Central memory CD4-positive, alpha-beta T cell (primary cell): Measurements from ENCODE around the gene SLC30A7.
"Not testable (repeated sequence)": the region's sequence is repeated elsewhere in the genome, so short reads cannot be mapped to it uniquely, and the experiment has no call there.

Experiments
- DNase-seq: peaks from one replicate; pipeline ENCODE4 v3.0.0; 2022

The SLC30A7 gene

DNA sequence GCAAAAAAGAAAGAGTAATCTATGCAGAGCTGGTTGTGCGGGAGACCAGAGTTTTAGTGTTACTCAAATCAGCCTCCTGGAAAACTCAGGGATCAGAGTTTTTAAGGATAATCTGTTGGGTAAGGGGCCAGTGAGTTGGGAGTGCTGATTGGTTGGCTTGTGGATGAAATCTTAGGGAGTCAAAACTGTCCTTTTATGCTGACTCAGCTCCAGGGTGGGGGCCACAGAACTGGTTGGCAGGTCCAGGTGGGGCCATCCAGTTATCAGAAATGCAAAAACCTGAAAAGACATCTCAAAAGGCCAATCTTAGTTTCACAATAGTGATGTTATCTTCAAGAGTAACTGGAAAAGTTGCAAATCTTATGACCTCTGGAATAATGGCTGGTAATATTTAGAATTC lies 4.5 kb upstream of the SLC30A7 start:
- no peak for DNase-seq

DNA sequence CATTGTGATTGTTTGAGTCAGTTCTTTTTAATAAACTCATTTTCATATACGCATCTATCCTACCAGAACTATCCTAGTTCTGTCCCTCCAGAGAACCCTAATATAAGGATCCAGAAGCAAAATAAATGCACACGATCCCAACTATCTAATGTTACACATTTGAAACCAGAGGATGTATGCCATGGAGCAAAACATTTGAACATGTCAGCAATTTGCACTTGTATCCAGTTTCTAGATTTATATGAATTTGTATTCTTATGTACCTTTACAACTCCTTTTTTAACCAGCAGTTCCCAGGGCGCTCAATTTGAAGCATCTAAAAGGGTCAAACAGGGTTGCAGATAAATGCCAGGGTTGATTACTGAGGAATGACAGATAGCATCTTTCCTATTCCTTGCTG lies 3.3 kb upstream of the SLC30A7 start:
- DNase-seq, result no peak

DNA sequence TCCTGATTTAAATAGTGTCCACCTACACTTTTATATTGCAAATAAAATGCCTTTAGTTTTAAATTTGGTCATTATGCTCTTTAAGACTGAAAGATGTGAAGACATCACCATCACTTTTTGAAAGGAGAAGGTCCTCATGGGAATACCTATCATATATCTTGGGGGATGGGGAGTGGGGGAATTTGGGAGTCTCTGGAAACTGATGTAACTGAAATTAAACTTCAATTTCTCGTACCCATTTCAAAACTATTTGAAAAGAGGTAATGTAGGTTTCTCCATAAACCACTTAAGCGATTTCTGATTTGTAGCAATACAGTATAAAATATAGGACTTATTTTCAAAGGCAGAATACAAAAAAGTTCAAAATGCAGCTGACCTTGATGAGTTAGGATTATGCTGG lies 2.2 kb upstream of the SLC30A7 start:
- DNase-seq, result no peak

DNA sequence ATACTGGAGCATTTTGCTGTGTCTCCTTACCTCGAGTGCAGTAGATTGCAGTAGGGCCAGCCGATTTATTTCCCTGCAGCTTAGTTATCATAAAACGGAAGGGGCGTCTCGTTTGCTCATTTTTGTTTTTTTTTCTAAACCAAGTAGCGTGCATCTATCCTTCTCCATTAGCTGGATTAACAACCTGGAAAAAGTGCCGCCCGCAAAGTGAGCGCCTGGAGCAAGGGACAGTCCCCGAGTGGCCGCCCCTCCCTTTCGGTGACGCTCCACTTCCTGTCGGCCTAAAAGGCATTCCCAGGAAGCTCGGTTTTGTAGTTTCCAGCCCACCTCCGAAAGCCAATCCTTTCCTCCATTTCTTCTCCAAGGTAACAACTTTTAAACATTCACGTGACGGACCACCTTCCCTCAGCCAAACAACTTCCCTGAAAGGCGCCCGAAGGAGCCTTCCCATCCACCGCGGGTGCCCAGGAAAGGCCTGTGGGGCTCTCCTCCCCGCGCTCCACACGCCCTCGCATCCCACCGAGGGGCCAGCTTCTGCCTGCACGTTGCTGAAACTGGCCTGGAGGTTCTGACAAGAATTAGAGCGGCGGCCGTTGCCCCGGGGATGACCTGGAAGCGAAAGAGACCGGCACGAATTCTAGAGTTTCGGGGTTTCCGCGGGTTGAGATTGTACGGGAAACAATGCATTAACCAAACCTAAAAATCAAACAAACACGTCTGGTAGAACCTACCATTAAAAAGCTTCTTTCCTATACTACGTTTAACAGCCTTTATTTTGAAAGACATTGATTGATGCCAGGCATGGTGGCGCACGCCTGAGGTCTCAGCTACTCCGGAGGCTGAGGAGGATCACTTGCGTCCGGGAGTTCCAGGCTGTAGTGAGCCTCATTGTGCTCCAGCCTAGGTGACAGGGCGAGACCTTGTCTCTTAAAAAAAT lies 1.0 kb upstream of the SLC30A7 start, which contains the start of gene EXTL2:
Gene EXTL2, minus strand, starts transcription at position 240 of the 937 bp plus-strand sequence. CDS start 6,085 bp downstream, outside the sequence.
- peak; percentile 50 for DNase-seq

DNA sequence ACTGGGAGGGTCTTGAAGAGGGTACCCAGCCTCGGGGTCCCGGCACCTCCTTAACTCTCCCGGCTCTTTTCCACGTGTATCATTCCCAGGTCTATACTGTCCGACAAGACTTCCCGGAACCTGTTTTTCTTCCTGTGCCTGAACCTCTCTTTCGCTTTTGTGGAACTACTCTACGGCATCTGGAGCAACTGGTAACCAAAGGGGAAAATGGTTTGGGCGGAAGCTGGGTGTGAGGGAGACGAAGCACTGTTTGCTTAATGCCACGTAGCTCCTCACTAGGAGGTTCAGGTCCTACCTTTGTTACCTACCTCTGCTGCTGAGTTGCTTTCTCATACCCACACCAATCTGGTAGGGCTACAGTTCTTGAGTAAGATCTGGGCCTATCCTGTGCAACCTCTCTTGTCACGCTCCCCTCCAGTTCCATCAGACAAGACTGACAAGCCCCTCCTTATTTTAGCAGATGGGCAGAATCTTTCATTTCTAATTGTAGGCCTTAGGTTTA lies 642 bp downstream of the SLC30A7 start:
- peak; percentile 80 for DNase-seq

DNA sequence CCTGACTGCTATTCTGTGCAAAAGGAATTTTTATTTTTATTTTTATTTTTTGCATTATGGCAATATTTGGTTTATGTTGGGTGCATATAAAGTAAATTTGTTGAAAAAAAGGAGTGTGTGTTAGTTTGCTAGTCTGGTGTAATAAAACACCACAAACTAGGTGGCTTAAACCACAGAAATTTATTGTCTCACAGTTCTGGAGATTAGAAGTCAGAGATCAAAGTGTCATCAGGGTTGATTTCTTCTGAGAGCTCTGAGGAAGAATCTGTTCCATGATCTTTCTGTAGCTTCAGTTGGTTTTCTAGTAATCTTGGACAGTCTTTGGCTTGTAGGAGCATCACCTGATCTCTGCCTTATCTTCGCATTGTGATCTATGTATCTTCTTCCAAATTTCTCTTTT lies 6.5 kb downstream of the SLC30A7 start:
- DNase-seq, result no peak

DNA sequence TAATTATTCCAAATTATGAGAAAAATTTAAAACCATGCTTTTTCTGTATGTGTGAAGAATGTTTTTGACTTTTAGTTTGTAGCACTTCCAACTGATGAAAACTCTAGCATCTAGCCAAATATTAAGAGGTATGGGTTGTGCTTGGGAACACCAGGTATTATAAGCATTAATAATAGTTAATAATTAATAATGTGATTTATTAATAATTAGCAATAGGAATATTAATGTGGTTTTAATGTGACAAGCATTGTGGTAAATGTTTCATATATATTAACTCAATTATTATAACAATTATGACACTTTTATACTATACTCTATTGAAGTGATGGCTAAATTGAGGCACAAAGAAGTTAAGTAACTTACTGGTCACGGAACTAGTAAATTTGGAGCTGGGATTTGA lies 7.9 kb downstream of the SLC30A7 start:
- no peak for DNase-seq

GRCh38 chr1:100904528-100904927 lies 8.6 kb downstream of the SLC30A7 start:
- no peak for DNase-seq

- no peak for DNase-seq
Measured at GRCh38 chr1:100905181-100905580, 9.3 kb downstream of the SLC30A7 start.

- DNase-seq, result no peak
Measured at GRCh38 chr1:100907887-100908286, 12.0 kb downstream of the SLC30A7 start.

DNA sequence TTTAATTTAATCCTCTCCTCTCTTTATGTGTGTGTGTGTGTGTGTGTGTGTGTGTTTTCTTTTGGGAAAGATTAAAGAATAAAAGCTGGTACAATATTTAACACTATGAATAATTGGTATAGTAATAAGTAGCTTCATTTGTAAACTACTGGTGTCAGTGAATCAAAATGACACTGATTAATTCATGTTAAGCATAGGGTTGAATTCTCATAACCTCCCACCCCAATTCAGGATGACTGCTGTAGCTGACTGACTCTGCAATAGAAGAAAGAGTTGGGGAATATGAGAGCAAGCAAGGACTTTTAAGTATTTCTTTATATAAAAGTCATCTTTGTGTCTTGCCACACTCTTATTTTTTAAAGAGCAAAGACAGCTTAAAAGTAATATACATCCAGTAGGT lies 13.1 kb downstream of the SLC30A7 start:
- DNase-seq, result no peak

GRCh38 chr1:100912019-100912418 lies 16.1 kb downstream of the SLC30A7 start:
- DNase-seq, result no peak

DNA sequence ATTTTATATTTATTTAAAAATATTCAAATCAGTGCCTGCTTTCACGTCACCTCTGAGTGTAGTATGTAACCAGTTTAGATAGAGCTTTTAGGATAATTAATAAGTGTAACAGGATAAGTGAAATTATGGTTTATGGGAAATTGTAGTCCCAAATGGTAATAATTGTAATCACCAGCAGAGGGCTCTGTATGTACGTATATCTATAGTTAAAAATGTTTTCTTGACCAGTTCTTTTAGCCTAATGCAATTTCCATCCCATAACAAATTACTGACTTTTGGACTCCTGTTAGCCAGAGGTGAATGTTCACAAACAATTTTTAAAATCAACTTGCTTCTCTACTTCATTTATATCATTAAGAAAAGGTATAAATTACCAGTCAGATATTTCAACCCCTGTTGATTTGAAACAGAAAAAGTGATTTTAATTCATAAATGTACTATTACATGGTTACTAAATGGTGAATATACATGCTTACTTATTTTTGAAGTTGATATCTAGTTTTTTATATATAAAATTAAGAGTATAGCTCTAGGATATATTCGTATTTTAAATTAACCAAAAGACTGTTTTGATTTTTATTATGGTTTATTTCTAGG lies 25.3 kb downstream of the SLC30A7 start:
- DNase-seq, result peak; percentile 47

GRCh38 chr1:100924212-100924611 lies 28.3 kb downstream of the SLC30A7 start:
- DNase-seq, result no peak

GRCh38 chr1:100924991-100925390 lies 29.1 kb downstream of the SLC30A7 start:
- peak; percentile 34 for DNase-seq

DNA sequence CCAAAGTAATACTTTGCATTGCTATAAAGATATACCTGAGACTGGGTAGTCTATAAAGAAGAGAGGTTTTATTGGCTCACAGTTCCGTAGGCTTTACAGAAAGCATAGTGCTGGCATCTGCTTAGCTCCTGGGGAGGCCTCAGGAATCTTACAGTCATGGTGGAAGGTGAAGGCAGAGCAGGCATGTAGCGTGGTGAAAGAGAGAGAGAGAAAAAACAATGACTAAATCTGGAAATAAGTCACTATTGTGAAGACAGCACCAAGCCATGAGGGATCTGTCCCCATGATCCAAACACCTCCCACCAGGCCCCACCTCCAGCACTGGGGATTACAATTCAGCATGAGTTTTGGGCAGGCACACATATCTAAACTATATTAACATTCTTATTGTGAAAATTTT lies 30.4 kb downstream of the SLC30A7 start:
- no peak for DNase-seq

GRCh38 chr1:100927276-100927675 lies 31.4 kb downstream of the SLC30A7 start:
- peak; percentile 77 for DNase-seq

GRCh38 chr1:100928128-100928527 lies 32.2 kb downstream of the SLC30A7 start:
- DNase-seq, result no peak

GRCh38 chr1:100930494-100930893 lies 34.6 kb downstream of the SLC30A7 start:
- DNase-seq, result peak; percentile 67

DNA sequence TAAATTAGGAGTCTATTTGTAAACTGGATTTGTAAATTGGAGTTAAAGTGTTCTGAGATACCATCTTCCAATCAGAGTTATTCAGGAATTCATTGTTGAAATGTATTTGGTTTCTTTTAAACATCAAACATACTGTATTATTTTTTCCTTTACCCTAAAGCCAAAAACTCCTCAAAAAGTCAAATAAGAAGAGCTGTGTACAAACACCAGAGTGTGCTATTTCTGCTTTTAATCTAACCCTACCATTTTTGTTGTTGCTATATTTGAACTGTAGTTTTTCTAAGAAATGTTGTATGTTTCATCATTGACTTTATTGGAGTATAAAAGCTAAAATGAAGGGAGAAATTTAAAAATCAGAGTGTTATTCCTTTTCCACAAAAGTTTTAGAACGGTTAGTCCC lies 35.8 kb downstream of the SLC30A7 start:
- DNase-seq, result no peak

DNA sequence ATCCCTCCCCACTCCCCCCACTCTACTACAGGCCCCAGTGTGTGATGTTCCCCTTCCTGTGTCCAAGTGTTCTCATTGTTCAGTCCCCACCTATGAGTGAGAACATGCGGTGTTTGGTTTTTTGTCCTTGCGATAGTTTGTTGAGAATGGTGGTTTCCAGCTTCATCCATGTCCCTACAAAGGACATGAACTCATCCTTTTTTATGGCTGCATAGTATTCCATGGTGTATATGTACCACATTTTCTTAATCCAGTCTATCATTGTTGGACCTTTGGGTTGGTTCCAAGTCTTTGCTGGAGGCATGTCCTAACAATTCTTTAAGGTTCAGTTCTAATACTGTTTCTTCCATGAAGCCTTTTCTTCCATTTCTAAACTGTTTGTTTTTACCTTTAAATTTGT lies 37.7 kb downstream of the SLC30A7 start:
- DNase-seq, result not testable (repeated sequence)

DNA sequence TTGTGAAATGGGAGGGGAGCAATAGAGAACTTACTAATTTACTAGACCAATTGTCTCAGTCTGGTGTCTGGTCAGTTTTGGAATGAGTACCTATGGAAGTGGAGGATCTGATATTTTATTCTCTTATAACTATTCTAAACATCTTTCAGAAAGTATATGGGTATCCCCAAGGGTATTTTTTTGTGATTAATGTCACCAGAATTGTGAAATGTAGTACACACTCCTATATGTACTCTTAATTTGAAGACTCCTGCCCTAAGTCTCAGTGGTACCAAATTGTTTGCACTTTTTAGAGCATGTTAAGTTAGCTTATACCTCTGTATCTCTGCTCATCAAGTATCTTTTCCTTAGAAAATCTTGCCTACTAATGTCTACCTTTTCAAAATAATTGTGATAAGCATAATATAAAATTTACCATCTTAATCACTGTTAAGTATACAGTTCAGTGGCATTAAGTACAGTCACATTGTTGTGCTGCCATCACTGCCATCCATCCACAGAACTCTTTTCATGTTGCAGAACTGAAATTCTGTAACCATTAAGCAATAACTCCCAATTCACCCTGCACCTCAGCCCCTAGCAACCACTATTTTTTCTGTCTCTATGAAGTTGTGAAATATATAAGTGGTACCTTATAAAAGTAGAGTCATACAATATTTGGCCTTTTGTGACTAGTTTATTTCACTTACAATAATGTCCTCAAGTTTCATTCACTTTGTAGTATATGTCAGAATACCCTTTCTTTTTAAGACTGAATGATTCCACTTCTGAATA lies 40.5 kb downstream of the SLC30A7 start:
- DNase-seq, result no peak

DNA sequence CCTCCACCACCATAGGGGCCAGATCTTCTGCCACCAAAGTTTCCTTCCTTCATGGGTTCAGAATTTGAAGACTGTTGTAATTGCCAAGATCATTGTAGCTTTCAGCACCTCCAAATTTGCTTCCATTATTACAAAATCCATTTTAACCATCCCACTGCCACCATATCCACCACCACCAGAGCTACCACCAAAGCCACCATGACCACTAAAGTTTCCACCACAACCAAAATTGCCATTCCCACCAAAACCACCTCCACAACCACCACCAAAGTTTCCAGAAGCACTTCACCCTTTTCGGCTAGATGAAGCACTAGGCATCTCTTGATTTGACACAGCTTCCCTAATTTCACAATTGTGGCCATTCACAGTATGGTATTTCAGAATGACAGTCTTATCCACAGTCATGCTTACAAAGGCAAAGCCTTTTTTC lies 45.2 kb downstream of the SLC30A7 start:
- no peak for DNase-seq
